Endothelial cell of umbilical vein (primary cell): ENCODE measurements around the gene ZSWIM6. TPM values are rescaled to one million over a fixed set of nuclear protein-coding genes. Genes with fewer than 3 reads are reported as not detected.
"Not testable (repeated sequence)": the region's sequence is repeated elsewhere in the genome, so short reads cannot be mapped to it uniquely, and the experiment has no call there.

ENCODE experiments used
- BruUV-seq: library from RNA; stranded (reverse); fragments of 400-500 nt; replicated peaks from 2 replicates; lab custom pipeline; 2021; lab: Mats Ljungman, UMichigan
- CTCF ChIA-PET: fragments of 300-600, 350-600 bp; sonication (Branson Sonifier 250); formaldehyde crosslinking; loops from one replicate; lab custom pipeline; 2021; ENCODE audit warnings: antibody characterized with exemption, inconsistent platforms; lab: Charles Lee
- POLR2A ChIA-PET: fragments of 300-600, 350-600 bp; sonication (Branson Sonifier 250); formaldehyde crosslinking; loops from one replicate; lab custom pipeline; 2021; ENCODE audit warnings: antibody characterized with exemption, inconsistent platforms; lab: Charles Lee
- DNase-seq: peaks from one replicate; pipeline ENCODE4 v3.0.0-alpha.2; 2011; ENCODE audit warnings: low read depth, low spot score
- FAIRE-seq: peaks from 2 replicates; lab custom pipeline; 2011; peaks lifted over from hg19 to GRCh38; lab: Jason Lieb, UNC
- H2AFZ ChIP-seq: 2 replicates; pipeline ENCODE4 v1.6.0; 2012; ENCODE audit warnings: low read depth, low read length, control low read depth, inconsistent platforms
- H3K27ac ChIP-seq: 2 replicates; pipeline ENCODE4 v1.5.1; 2011; ENCODE audit warnings: low read depth, mild to moderate bottlenecking, control low read depth, low read length, moderate library complexity; ENCODE audit not compliant: insufficient read depth
- H3K27me3 ChIP-seq, 2 experiments: 2 replicates each; pipeline versions ENCODE4 v1.6.0 to v1.6.1; 2011; ENCODE audit warnings: low read length in 2 of 2, mixed read lengths in 1 of 2; ENCODE audit not compliant: control insufficient read depth in 2 of 2, insufficient read depth in 2 of 2
- H3K36me3 ChIP-seq, 2 experiments: 2 replicates in 1 of 2; 3 replicates in 1 of 2; pipeline ENCODE4 v1.5.1; 2011; ENCODE audit warnings: low read length in 2 of 2, mild to moderate bottlenecking in 1 of 2, moderate library complexity in 1 of 2; ENCODE audit not compliant: control insufficient read depth in 2 of 2, insufficient read depth in 2 of 2; ENCODE audit errors: extremely low read depth in 1 of 2
- H3K4me1 ChIP-seq: 3 replicates; pipeline ENCODE4 v1.5.1; 2011; ENCODE audit warnings: mild to moderate bottlenecking, low read length; ENCODE audit not compliant: control insufficient read depth, insufficient read depth; ENCODE audit errors: extremely low read depth
- H3K4me2 ChIP-seq: 2 replicates; pipeline ENCODE4 v1.6.1; 2011; ENCODE audit warnings: low read length, control low read depth, mixed read lengths; ENCODE audit not compliant: insufficient read depth
- H3K4me3 ChIP-seq, 3 experiments: fragments of 200-600 bp in 1 of 3; sonication (generic), shearing (Covaris generic) in 1 of 3; replicated peaks in 1 of 3; 2 replicates each; pipeline ENCODE4 v1.5.1; 2011 to 2016; ENCODE audit warnings: control low read depth in 3 of 3, low read length in 3 of 3, mild to moderate bottlenecking in 2 of 3, inconsistent platforms in 1 of 3, low read depth in 1 of 3, moderate library complexity in 1 of 3; ENCODE audit not compliant: insufficient read depth in 1 of 3
- H3K79me2 ChIP-seq: 2 replicates; pipeline ENCODE4 v1.6.0; 2012; ENCODE audit warnings: low read length, inconsistent platforms; ENCODE audit not compliant: control insufficient read depth, insufficient read depth
- H3K9ac ChIP-seq: replicated peaks from 2 replicates; pipeline ENCODE3; 2011; ENCODE audit warnings: low read length, control low read depth; ENCODE audit not compliant: insufficient read depth; ENCODE audit errors: extremely low read depth
- H3K9me1 ChIP-seq: replicated peaks from 3 replicates; pipeline ENCODE4 v1.6.0; 2011; ENCODE audit warnings: mild to moderate bottlenecking, low read length; ENCODE audit not compliant: control insufficient read depth, insufficient read depth; ENCODE audit errors: extremely low read depth
- H3K9me3 ChIP-seq: replicated peaks from 2 replicates; pipeline ENCODE4 v1.5.1; 2012; ENCODE audit warnings: low read length, inconsistent platforms; ENCODE audit not compliant: control insufficient read depth, insufficient read depth
- H4K20me1 ChIP-seq: replicated peaks from 2 replicates; pipeline ENCODE3; 2011; ENCODE audit warnings: mild to moderate bottlenecking, low read length; ENCODE audit not compliant: control insufficient read depth, insufficient read depth; ENCODE audit errors: extremely low read depth
- EZH2 ChIP-seq: IDR thresholded peaks from 2 replicates; pipeline ENCODE4 v1.6.1; 2012; ENCODE audit warnings: borderline replicate concordance, low read depth, mild to moderate bottlenecking, moderate library complexity, low read length, inconsistent platforms; ENCODE audit not compliant: severe bottlenecking
- FOS ChIP-seq: IDR thresholded peaks from 2 replicates; pipeline ENCODE4 v1.6.1; 2011; ENCODE audit warnings: mild to moderate bottlenecking, low read length, moderate library complexity, borderline replicate concordance; ENCODE audit not compliant: insufficient read depth
- GATA2 ChIP-seq: IDR thresholded peaks from 2 replicates; pipeline ENCODE4 v1.7.0; 2011; ENCODE audit warnings: low read depth, mild to moderate bottlenecking, moderate library complexity, mixed read lengths, low read length; ENCODE audit not compliant: insufficient read length, insufficient read depth
- JUN ChIP-seq: IDR thresholded peaks from 2 replicates; pipeline ENCODE4 v1.6.1; 2011; ENCODE audit warnings: borderline replicate concordance, low read depth; ENCODE audit not compliant: insufficient read length, insufficient read depth
- MYC ChIP-seq: IDR thresholded peaks from one replicate; pipeline ENCODE4 v1.6.1; 2011; ENCODE audit warnings: mild to moderate bottlenecking, low read depth, low read length
- POLR2A ChIP-seq: IDR thresholded peaks from 2 replicates; pipeline ENCODE4 v1.6.1; 2012; ENCODE audit warnings: low read depth, mild to moderate bottlenecking, control low read depth, low read length
- POLR2AphosphoS5 ChIP-seq: IDR thresholded peaks from 2 replicates; pipeline ENCODE4 v1.6.1; 2012; ENCODE audit warnings: low read depth, mild to moderate bottlenecking, control low read depth, low read length, moderate library complexity; ENCODE audit not compliant: insufficient read depth
- dilution Hi-C: fragments of 300-500 bp; cut with MboI; formaldehyde crosslinking; loops from one replicate; pipeline ENCODE4 v1.15.0; 2019; ENCODE audit warnings: low sequenced_read_pairs; ENCODE audit not compliant: extremely low pct_ligation_motif_present
- intact Hi-C: fragments of 100-400 bp; cut with micrococcal nuclease; formaldehyde crosslinking; loops from one replicate; pipeline ENCODE4 v1.10.0; 2022
- polyA plus RNA-seq, 4 experiments: library from polyadenylated mRNA; depleted of rRNA in 3 of 4; stranded (reverse) in 3 of 4; unstranded in 1 of 4; fragments of >200 nt; gene quantifications; 2 replicates each; pipeline versions ENCODE4 v1.2.1 to v1.2.3, GENCODE V29; 2011 to 2012; ENCODE audit warnings: missing spikeins in 1 of 4
- total RNA-seq: library from RNA; stranded (reverse); gene quantifications from 2 replicates; pipeline ENCODE4 v1.2.3, GENCODE V29; 2021
- TF ChIP-seq, protein P1 (sequence below): IDR thresholded peaks from 2 replicates; pipeline ENCODE4 v1.6.1; 2011; ENCODE audit not compliant: insufficient read depth, insufficient read length
- TF ChIP-seq, protein P2 (sequence below), 2 donors: IDR thresholded peaks; 1 replicate in 1 of 2; 2 replicates in 1 of 2; pipeline ENCODE4 v1.5.1; 2011; ENCODE audit warnings: low read length in 2 of 2, mild to moderate bottlenecking in 2 of 2, moderate library complexity in 2 of 2, control low read depth in 1 of 2, inconsistent platforms in 1 of 2, low read depth in 1 of 2; ENCODE audit not compliant: insufficient read depth in 1 of 2; ENCODE audit errors: extremely low read depth in 1 of 2

ZSWIM6 gene
- total and polyA plus RNA-seq, 2 donors (not counting 3 experiments of a cell fraction or from before 2014, with no cell fraction given), result 14.9 to 25.3 TPM

DNA sequence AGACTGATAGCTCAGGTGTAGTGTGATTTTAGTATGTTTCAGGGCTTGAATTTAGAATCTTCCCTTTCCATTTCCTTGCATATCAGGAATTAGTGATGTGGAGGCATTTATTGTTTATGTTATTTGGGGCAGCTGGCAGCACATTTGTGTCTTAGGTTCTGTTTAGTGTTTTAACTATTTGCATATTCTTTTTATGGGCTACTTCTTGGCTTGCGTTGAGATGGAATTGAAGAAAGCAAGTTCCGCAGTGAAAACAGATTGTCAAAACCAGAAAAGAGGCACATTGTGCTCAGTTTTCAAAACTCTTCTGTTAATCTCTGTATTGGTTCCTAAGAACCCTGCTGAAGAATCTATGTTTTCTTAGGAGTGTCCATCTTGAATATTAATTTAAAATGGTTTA is 80.3 kb downstream of the ZSWIM6 start:
- FAIRE-seq (no peak), DNase-seq (no peak)
- no peak for TF ChIP-seq JUN
- no peak for TF ChIP-seq FOS
- TF ChIP-seq GATA2, result no peak
- no peak for TF ChIP-seq MYC
- TF ChIP-seq EZH2, result no peak
- TF ChIP-seq POLR2AphosphoS5, result no peak
- TF ChIP-seq POLR2A, result no peak
- TF ChIP-seq, protein P1, sequence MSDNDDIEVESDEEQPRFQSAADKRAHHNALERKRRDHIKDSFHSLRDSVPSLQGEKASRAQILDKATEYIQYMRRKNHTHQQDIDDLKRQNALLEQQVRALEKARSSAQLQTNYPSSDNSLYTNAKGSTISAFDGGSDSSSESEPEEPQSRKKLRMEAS, result no peak
- TF ChIP-seq, protein P2, sequence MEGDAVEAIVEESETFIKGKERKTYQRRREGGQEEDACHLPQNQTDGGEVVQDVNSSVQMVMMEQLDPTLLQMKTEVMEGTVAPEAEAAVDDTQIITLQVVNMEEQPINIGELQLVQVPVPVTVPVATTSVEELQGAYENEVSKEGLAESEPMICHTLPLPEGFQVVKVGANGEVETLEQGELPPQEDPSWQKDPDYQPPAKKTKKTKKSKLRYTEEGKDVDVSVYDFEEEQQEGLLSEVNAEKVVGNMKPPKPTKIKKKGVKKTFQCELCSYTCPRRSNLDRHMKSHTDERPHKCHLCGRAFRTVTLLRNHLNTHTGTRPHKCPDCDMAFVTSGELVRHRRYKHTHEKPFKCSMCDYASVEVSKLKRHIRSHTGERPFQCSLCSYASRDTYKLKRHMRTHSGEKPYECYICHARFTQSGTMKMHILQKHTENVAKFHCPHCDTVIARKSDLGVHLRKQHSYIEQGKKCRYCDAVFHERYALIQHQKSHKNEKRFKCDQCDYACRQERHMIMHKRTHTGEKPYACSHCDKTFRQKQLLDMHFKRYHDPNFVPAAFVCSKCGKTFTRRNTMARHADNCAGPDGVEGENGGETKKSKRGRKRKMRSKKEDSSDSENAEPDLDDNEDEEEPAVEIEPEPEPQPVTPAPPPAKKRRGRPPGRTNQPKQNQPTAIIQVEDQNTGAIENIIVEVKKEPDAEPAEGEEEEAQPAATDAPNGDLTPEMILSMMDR (IDR thresholded peaks at IDR 0.05; ENCODE audit: extremely low read depth in 1 of 2, insufficient read depth in 1 of 2, low read depth in 1 of 2, low read length in 2 of 2), result no peak
- no peaks in the 10 kb centered on the region for H3K9me1 ChIP-seq
- ChIA-PET CTCF (no interaction called here), POLR2A (no interaction called here)
- H3K4me3 ChIP-seq, result no peak overlapping the region
- no peak overlapping the region for H2AFZ ChIP-seq
- BruUV-seq, result no TSS peak
- no peak overlapping the region for H3K4me2 ChIP-seq
- no peaks in the 10 kb centered on the region for H3K9me3 ChIP-seq
- H3K9ac ChIP-seq, result no peak overlapping the region
- dilution Hi-C loops (no loop called here), intact Hi-C loops (no loop called here)
- no peak overlapping the region for H3K27ac ChIP-seq
- H3K36me3 ChIP-seq, result no peaks in the 10 kb centered on the region
- peaks cover 74% of the 10 kb centered on the region for H3K79me2 ChIP-seq
- peaks cover 23% of the 10 kb centered on the region for H3K4me1 ChIP-seq
- H4K20me1 ChIP-seq, result peaks cover 16% of the 10 kb centered on the region
- no peaks in the 10 kb centered on the region for H3K27me3 ChIP-seq

GRCh38 chr5:61413205-61413604 is 81.1 kb downstream of the ZSWIM6 start:
- intact Hi-C loops, H3K9ac ChIP-seq, DNase-seq, dilution Hi-C loops, H3K36me3 ChIP-seq, H3K4me3 ChIP-seq, BruUV-seq, H3K27me3 ChIP-seq, H3K9me3 ChIP-seq, FAIRE-seq, CTCF ChIA-PET, H3K4me2 ChIP-seq, POLR2A ChIA-PET, H3K9me1 ChIP-seq, H3K27ac ChIP-seq, H2AFZ ChIP-seq: not testable (repeated sequence)
- Histone ChIP-seq H3K79me2 (peaks cover 80% of the 10 kb centered on the region), H4K20me1 (peaks cover 14% of the 10 kb centered on the region), H3K4me1 (peaks cover 18% of the 10 kb centered on the region)
